Ramos (cell line): ENCODE results near the gene HERPUD1.

ENCODE experiments used
- in situ Hi-C: fragments of 300-500 bp; cut with MboI; formaldehyde crosslinking; loops from one replicate; pipeline ENCODE4 v1.14.3; 2022; ENCODE audit warnings: low sequenced_read_pairs; ENCODE audit not compliant: unreplicated experiment

Gene HERPUD1

GRCh38 chr16:56950455-56950854 lies 18.5 kb downstream of the HERPUD1 start:
- in situ Hi-C loops, result loop anchor here (5.0 kb wide), 1 partner anchor 83 kb away; the partner anchor contains the start of gene SLC12A3

- in situ Hi-C loops, result loop anchor here (5.0 kb wide), 1 partner anchor 84 kb away; the partner anchor contains the start of gene SLC12A3
These were observed 19.2 kb downstream of the HERPUD1 start for GRCh38 chr16:56950881-56951771.

DNA sequence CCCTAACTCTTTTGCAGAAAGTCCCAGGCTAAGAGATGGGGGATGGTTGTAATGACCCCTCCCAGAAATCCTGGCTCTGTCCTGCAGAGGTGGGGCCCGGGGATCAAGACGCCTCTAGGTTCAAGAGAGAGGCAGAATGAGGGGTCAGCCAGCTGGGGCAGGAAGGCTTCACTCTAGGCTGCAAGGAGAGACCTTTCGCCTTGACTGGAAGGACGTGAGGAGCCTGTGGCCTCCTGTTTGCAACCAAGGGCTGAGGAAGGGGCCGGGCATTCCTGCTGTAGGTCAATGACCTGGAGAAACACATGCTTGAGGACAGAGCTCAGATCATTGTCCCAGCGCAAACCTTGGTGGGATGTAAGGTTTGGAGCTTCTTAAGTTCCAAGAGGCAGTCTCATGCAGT lies 21.1 kb downstream of the HERPUD1 start:
- in situ Hi-C loops, result loop anchor here (5.0 kb wide), 1 partner anchor 86 kb away; the partner anchor contains the start of gene SLC12A3

DNA sequence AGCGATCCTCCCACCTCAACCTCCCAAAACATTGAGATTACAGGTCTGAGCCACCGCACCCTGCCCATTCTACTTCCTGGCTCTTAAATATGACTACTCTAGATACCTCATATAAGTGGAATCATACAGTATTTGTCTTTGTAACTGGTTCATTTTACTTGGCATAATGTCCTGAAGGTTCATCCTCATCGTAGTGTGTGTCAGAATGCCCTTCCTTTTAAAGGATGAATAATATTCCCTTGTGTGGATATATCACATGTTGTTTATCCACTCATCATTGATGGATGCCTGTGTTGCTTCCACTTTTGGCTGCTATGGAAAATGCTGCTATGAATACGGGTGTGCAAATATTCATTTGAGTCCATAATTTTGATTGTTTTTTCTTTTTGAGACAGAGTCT lies 24.1 kb downstream of the HERPUD1 start:
- in situ Hi-C loops, result no loop called here

GRCh38 chr16:56956756-56957155 lies 24.8 kb downstream of the HERPUD1 start:
- in situ Hi-C loops, result no loop called here

- in situ Hi-C loops, result loop anchor here (10.0 kb wide), 1 partner anchor 204 kb away; no protein-coding TSS in a partner anchor
These were observed 28.8 kb downstream of the HERPUD1 start for GRCh38 chr16:56960681-56961281.

GRCh38 chr16:56961386-56961785 lies 29.4 kb downstream of the HERPUD1 start:
- in situ Hi-C loops, result loop anchor here (10.0 kb wide), 1 partner anchor 203 kb away; no protein-coding TSS in a partner anchor

GRCh38 chr16:56961851-56962281 lies 29.9 kb downstream of the HERPUD1 start, which contains the start of gene CETP:
Gene CETP, plus strand, starts transcription at chr16:56961950. Its CDS starts 30 bp downstream, at chr16:56961980.
- in situ Hi-C loops, result loop anchor here (10.0 kb wide), 1 partner anchor 203 kb away; no protein-coding TSS in a partner anchor

- in situ Hi-C loops, result loop anchor here (10.0 kb wide), 1 partner anchor 200 kb away; no protein-coding TSS in a partner anchor
These were observed 32.6 kb downstream of the HERPUD1 start for GRCh38 chr16:56964243-56965148.

DNA sequence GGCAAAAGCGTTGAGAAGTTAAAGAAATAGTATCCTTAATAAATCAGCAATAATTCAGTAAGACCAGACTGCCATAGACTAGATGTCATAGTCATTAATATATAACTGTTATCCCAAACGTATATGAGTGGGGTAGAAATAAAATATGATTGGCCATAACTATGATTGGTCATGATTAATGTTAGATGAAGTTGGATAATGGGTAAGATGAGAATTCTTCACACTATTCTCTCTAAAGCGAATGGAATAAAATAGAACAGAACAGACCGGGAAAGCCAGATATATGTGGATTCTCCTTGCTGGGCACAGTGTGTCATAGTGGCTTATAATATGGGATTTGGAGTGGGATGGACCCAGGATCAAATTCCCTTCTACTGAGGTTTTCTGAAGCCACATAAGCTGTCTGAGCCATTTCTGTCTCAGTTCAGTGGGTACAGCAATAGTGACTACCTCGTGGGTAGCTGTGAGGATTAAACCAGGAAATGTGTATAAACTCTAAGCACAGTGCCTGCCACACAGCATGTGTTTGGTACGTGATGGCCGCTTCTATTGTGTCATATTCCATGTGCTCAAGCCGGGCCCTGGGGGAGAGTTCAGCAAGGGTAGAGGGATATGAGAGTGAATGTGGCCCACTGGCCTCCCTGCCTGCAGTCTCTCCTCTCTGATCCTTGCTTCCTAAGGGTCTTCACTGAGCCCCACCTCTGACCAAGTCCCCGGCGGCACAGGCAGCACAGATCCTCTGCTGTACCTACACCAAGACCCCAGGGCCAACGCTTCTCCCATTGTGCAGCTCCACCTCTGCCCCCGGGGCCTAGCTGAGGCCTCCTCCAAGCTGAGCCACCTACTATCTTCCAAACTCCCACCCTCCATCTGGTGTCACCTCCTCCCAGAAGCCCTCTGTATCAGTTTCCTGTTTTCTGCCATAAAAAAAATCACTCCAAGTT lies 33.5 kb downstream of the HERPUD1 start:
- in situ Hi-C loops, result loop anchor here (10.0 kb wide), 1 partner anchor 199 kb away; no protein-coding TSS in a partner anchor

GRCh38 chr16:56966093-56966475 lies 34.1 kb downstream of the HERPUD1 start:
- in situ Hi-C loops, result loop anchor here (10.0 kb wide), 1 partner anchor 199 kb away; no protein-coding TSS in a partner anchor

DNA sequence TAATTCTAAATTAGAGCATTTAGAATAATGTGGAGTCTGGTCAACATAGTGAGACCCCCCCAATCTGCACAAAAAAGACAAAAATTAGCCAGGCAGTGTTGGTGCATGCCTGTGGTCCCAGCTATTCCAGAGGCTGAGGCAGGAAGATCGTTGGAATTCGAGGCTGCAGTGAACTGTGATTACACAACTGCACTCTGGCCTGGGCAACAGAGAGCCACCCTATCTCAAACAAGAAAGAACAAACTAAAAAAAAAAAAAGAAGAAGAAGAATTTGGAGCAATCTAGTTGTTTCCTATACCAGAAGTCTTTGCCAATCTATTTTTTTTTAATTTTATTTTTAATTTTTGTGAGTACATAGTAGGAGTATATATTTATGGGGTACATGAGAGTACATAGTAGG lies 35.8 kb downstream of the HERPUD1 start:
- in situ Hi-C loops, result loop anchor here (10.0 kb wide), 1 partner anchor 197 kb away; no protein-coding TSS in a partner anchor

DNA sequence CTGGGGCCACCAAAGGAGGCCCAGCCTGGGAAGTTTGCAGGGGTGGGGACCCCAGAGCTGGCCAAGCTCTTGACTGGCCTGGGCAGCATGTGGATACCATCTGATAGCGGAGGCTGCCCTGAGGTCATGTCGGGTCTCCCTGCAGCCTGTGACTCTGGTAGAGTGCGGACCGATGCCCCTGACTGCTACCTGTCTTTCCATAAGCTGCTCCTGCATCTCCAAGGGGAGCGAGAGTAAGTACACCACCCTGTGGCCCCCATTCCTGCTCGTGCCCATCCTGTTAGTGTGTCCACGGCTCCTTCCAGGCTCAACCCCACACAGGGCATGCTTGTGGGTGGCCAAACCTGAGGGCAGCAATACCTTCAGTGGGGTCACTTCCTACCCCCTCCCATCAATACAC lies 37.8 kb downstream of the HERPUD1 start:
- in situ Hi-C loops, result loop anchor here (5.0 to 10.0 kb wide), 2 partner anchors 73 to 195 kb away; no protein-coding TSS in a partner anchor

GRCh38 chr16:56970934-56971767 lies 39.2 kb downstream of the HERPUD1 start:
- in situ Hi-C loops, result loop anchor here (5.0 kb wide), 1 partner anchor 71 kb away; no protein-coding TSS in a partner anchor

DNA sequence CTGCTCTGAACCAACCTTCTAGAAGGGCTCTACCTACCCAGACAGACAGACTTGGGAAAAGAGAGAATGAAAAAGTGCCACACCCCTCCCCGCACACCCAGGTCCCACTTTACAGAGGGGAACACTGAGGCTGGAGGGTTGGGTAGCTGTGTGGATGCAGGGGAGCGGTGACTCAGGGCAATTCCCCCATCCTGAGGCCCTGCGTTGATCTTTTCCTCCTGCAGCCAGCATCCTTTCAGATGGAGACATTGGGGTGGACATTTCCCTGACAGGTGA lies 39.8 kb downstream of the HERPUD1 start:
- in situ Hi-C loops, result loop anchor here (5.0 kb wide), 1 partner anchor 71 kb away; no protein-coding TSS in a partner anchor

GRCh38 chr16:56972403-56973293 lies 40.7 kb downstream of the HERPUD1 start:
- in situ Hi-C loops, result loop anchor here (5.0 kb wide), 1 partner anchor 70 kb away; no protein-coding TSS in a partner anchor

GRCh38 chr16:56973294-56973689 lies 41.4 kb downstream of the HERPUD1 start:
- in situ Hi-C loops, result loop anchor here (5.0 kb wide), 1 partner anchor 69 kb away; no protein-coding TSS in a partner anchor
